Mammary epithelial cell (primary cell): Measurements from ENCODE around the gene CPNE9.

Experiments used
- CTCF ChIP-seq, 2 donors: IDR thresholded peaks in 1 of 2; conservative IDR thresholded peaks in 1 of 2; 2 replicates each; pipeline ENCODE4 v1.5.1; 2011 to 2012; ENCODE audit warnings: inconsistent platforms in 2 of 2, low read length in 2 of 2, mild to moderate bottlenecking in 2 of 2, control low read depth in 1 of 2, low read depth in 1 of 2; ENCODE audit not compliant: insufficient read depth in 1 of 2; ENCODE audit errors: extremely low read depth in 1 of 2
- EZH2 ChIP-seq: IDR thresholded peaks from 2 replicates; pipeline ENCODE4 v1.6.1; 2012; ENCODE audit warnings: low read length, inconsistent platforms, borderline replicate concordance

- TF ChIP-seq CTCF (conservative IDR thresholded peaks at IDR 0.05 in 1 of 2, IDR thresholded peaks at IDR 0.05 in 1 of 2; ENCODE audit: extremely low read depth in 1 of 2, insufficient read depth in 1 of 2, low read depth in 1 of 2, low read length in 2 of 2) (no peak), EZH2 (no peak)
Measured at GRCh38 chr3:9745521-9745920, 41.9 kb downstream of the CPNE9 start.
